Left renal cortex interstitium (tissue), 4 donors: ENCODE results near the gene ZNF319. TPM values are rescaled to one million over a fixed set of nuclear protein-coding genes. Genes with fewer than 3 reads are reported as not detected.

ENCODE experiments used
- DNase-seq, 4 donors: peaks; one replicate each; pipeline ENCODE4 v3.0.0-alpha.2; 2013; ENCODE audit warnings: low read depth in 4 of 4, low spot score in 2 of 4, missing footprints in 1 of 4
- polyA plus RNA-seq, 4 donors: library from polyadenylated mRNA; unstranded; fragments of 120-200 nt; gene quantifications; one replicate each; pipeline ENCODE4 v1.2.1, GENCODE V29; 2013; ENCODE audit not compliant: insufficient read length in 4 of 4

ZNF319 gene
- polyA plus RNA-seq, 4 donors, result 8.9 to 14.6 (median 11.6) TPM

- DNase-seq, result no peak
Measured at GRCh38 chr16:57999366-57999970, 1.0 kb downstream of the ZNF319 start.

- DNase-seq, result no peak
Measured at GRCh38 chr16:57998992-57999365, 1.5 kb downstream of the ZNF319 start.

GRCh38 chr16:57998486-57998885 lies 2.0 kb downstream of the ZNF319 start:
- no peak for DNase-seq

GRCh38 chr16:57997528-57998265 lies 2.8 kb downstream of the ZNF319 start:
- no peak for DNase-seq

- no peak for DNase-seq
Measured at GRCh38 chr16:57997176-57997527, 3.3 kb downstream of the ZNF319 start.

GRCh38 chr16:57996406-57997175 lies 3.9 kb downstream of the ZNF319 start:
- no peak for DNase-seq

- no peak for DNase-seq
Measured at GRCh38 chr16:57995721-57996405, 4.6 kb downstream of the ZNF319 start.

- no peak for DNase-seq
Measured at GRCh38 chr16:57994778-57995177, 5.7 kb downstream of the ZNF319 start.

GRCh38 chr16:57994361-57994760 lies 6.1 kb downstream of the ZNF319 start:
- no peak for DNase-seq

- no peak for DNase-seq
Measured at GRCh38 chr16:57993897-57994296, 6.6 kb downstream of the ZNF319 start.

GRCh38 chr16:57993438-57993837 lies 7.0 kb downstream of the ZNF319 start:
- DNase-seq, result no peak

- no peak for DNase-seq
Measured at GRCh38 chr16:57992084-57992483, 8.4 kb downstream of the ZNF319 start.

- no peak for DNase-seq
Measured at GRCh38 chr16:57991551-57992059, 8.9 kb downstream of the ZNF319 start.

GRCh38 chr16:57988929-57989328 lies 11.5 kb downstream of the ZNF319 start:
- DNase-seq, result no peak

- DNase-seq, result no peak
Measured at GRCh38 chr16:57987441-57988177, 12.9 kb downstream of the ZNF319 start.

- DNase-seq, result no peak
Measured at GRCh38 chr16:57986196-57986595, 14.3 kb downstream of the ZNF319 start.

GRCh38 chr16:57985204-57986181 lies 15.0 kb downstream of the ZNF319 start:
- DNase-seq, result no peak

- DNase-seq, result peak in 2 of 4 donors; percentile 65 to 76
Measured at GRCh38 chr16:57984443-57985203, 15.8 kb downstream of the ZNF319 start.
